NOMO-1 treated with DMSO at 0.1 percent for 48 hours (cell line): ENCODE measurements around the gene MB.

Experiments used
- DNase-seq: peaks from one replicate; lab custom pipeline; 2025; ENCODE audit not compliant: unreplicated experiment; lab: John Stamatoyannopoulos, UW

Gene MB

GRCh38 chr22:35597692-35598395, 19.3 kb downstream of the MB start:
- no peak for DNase-seq

- DNase-seq, result no peak
Observed at GRCh38 chr22:35596821-35597220, 20.3 kb downstream of the MB start.

GRCh38 chr22:35594686-35595085, 22.4 kb downstream of the MB start:
- no peak for DNase-seq

DNA sequence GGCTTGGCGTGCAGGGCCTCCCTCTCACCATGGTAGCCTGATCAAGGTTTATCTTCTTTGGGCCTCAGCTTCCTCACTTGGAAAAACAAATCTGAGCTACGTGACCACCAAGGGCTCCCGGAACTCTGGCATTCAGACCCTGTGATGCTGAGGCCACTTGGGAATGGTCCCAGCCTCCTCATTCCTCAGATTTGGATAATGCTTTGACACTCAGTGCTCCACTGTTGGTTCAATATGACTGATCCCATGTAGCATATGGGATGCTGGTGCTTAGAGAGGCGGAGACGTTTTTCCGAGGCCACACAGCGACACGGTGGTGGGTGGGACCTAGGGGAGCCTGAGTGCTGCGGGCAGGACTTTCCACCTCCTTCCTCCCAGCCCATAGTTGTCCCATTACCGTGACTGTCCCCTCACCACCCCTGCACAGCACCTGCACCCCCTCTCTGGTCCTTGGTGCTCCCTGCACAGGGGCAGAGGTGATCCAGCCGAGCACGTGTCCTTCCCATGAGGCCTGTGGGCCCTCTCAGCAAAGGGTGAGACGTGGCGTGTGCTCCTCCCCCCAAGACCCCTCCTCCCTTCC, 23.1 kb downstream of the MB start:
- no peak for DNase-seq

DNA sequence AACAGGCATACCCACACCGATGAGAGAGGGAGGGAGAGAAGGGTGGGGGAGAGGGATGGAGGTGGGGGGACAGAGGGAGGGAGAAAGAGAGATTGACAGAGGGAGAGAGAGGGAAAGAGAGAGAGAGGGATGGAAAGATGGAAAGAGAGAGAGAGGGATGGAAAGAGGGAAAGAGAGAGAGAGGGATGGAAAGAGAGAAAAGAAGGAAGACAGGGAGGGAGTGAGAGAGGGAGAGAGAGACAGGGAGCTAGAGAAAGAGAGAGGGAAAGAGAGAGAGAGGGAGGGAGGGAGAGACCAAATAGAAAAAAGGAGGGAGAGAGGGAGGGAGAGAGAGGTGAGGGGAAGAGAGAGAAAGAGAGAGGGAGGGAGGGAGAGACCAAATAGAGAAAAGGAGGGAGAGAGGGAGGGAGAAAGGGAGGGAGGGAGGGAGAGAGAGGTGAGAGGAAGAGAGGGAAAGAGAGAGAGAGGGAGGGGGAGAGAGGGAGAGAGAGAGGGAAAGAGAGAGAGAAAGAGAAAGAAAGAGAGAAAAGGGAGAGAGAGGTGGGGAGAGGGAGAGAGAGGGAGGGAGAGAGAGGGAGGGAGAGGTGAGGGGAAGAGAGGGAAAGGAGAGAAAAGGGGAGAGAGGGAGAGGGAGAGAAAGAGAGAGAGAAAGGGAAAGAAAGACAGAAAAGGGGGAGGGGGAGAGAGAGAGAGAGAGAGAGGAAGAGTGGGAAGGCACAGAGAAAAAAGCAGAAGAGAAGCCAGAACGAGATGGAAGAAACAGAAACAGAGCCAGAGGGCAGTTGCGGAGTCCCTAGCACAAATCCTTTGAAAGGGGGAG, 23.8 kb downstream of the MB start:
- peak; percentile 5 for DNase-seq

DNA sequence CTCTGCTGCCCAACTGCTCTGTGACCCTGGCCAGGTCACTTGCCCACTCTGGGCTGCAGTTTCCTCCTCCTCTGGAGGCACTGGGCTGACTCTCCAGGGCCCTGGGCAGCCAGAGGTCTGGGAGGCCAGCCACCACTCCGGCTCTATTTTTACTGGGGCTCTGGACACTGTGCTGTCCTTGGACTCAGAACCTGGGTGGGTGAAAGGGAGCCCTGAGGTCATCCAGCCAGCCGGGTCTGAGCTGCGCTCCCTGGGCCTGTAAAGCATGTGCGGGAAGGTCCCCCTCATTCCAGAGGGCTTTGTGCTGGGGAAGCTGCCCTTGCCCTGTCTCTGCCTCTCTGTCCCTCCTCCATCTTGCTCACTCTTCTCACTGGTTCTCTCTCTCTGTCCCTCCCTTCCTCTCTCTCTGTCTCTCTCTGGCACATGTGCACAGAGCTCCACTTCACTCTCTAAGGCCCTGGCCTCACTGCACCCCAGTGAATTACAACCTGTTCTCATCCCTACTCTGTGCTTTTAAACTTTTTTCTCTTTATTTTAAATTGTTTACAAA, 24.6 kb downstream of the MB start:
- no peak for DNase-seq

GRCh38 chr22:35591714-35592417, 25.3 kb downstream of the MB start:
- DNase-seq, result no peak

GRCh38 chr22:35590634-35591295, 26.4 kb downstream of the MB start:
- DNase-seq, result no peak

GRCh38 chr22:35589756-35590093, 27.4 kb downstream of the MB start:
- no peak for DNase-seq

- peak; percentile 73 for DNase-seq
Observed at GRCh38 chr22:35589071-35589755, 27.9 kb downstream of the MB start.

GRCh38 chr22:35587896-35588295, 29.2 kb downstream of the MB start:
- no peak for DNase-seq

DNA sequence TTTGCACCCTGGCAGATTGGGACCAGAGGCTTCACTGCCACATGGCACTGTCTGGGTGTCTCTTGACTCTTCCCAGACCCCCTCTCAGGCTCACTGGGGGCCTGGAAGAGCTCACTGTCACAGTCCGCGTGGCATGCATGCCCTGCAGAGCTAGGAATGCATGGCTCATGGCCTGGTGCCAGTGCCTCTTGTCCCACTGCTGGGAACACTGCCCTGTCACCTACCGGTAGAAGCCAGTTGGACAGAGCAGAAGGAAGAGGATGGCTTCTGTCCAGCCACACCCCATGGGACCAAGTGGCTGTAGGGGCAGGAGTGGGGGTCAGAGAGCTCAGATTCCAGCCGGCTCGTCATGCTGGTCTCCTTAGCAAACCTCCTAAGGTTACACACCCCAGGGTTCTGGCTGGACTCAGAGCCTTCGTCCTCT, 29.7 kb downstream of the MB start:
- no peak for DNase-seq

GRCh38 chr22:35586771-35587170, 30.4 kb downstream of the MB start:
- DNase-seq, result no peak

- DNase-seq, result peak; percentile 16
Observed at GRCh38 chr22:35582861-35583670, 34.1 kb downstream of the MB start.

DNA sequence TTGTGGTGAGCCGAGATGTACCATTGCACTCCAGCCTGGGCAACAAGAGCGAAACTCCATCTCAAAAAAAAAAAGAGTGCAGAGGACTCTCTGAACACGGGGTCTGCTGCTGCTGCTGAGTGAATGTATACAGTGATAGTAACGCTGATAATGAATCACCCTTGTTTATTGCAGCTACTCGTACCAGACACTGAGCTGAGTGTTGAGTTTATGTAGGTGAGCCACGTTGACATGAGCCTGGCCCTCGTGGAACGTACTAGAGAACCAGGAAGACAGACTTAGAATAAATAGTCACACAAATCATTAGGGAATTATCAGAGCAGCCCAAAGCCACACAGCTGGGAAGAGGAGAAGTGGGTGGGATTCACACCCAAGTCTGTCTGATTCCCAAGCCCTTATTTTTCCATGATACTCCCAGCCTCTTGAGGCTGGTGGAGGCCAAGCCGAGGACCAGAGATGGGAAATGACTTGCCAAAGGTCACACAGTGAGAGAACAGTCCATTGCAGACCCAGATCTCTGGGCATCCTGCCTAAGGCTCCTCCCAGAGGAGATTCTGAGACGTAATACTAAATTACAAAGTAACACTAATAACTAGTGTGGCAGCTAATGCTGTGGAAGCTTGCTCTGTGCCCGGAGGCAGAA, 34.8 kb downstream of the MB start:
- DNase-seq, result no peak

DNA sequence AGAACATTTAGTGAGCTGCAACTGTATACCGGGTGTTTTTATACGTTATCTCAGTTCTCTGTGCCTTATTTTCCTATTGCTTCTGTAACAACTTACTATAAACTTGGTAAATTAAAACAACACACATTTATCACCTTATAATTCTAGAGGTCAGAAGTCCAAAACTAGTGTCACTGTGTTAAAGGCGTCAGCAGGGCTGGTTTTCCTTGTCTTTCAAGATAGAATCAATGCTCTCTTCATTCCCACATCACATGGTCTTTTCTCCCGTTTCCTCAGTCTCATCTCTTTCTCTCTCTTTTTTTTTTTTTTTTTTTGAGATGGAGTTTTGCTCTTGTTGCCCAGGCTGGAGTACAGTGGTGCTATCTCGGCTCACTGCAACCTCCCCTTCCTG, 36.1 kb downstream of the MB start:
- no peak for DNase-seq

- no peak for DNase-seq
Observed at GRCh38 chr22:35580351-35581022, 36.6 kb downstream of the MB start.

GRCh38 chr22:35578836-35579575, 38.1 kb downstream of the MB start:
- no peak for DNase-seq
